K562 (cell line): ENCODE measurements around the gene NMNAT1. TPM values are rescaled to one million over a fixed set of nuclear protein-coding genes. Genes with fewer than 3 reads are reported as not detected.
A peak's percentile ranks its signal among the peaks of the same experiment; 100 is the strongest.

ENCODE experiments used
- ATAC-seq: fragments of 200-7000 bp; cut with Tn5 transposase; 3 replicates; pipeline ENCODE4 v1.9.1; 2020; ENCODE audit warnings: moderate library complexity
- BruUV-seq: library from RNA; stranded (reverse); fragments of 400-500 nt; replicated peaks from 2 replicates; lab custom pipeline; 2021; lab: Mats Ljungman, UMichigan
- CTCF ChIA-PET: fragments of 300-600 bp; formaldehyde crosslinking; extraction: SDS; loops from one replicate; lab custom pipeline; 2021; ENCODE audit warnings: low intra/inter-chr PET ratio; lab: Yijun Ruan, JAX
- POLR2A ChIA-PET: fragments of 300-600, 350-650 bp; sonication (Branson Sonifier 250); formaldehyde crosslinking; extraction: SDS; loops from one replicate; lab custom pipeline; 2021; ENCODE audit warnings: antibody characterized with exemption, inconsistent platforms; lab: Yijun Ruan, JAX
- DNase-seq, 4 experiments: peaks; one replicate each; pipeline versions ENCODE4 v3.0.0 to v3.0.0-alpha.2; 2011 to 2018; ENCODE audit warnings: low spot score in 3 of 4, mixed read lengths in 3 of 4; ENCODE audit errors: extremely low read depth in 1 of 4
- FAIRE-seq: peaks from 2 replicates; lab custom pipeline; 2011; peaks lifted over from hg19 to GRCh38; lab: Jason Lieb, UNC
- H2AFZ ChIP-seq: 2 replicates; pipeline ENCODE4 v1.6.0; 2011; ENCODE audit warnings: low read depth, low read length, control low read depth, inconsistent platforms
- H3K27ac ChIP-seq: fragments of 200-600 bp; 3 replicates; pipeline ENCODE4 v1.8.0; 2011; ENCODE audit warnings: low read depth, mild to moderate bottlenecking, control low read depth, inconsistent platforms, low read length, moderate library complexity, mixed read lengths; ENCODE audit errors: extremely low read depth
- H3K27me3 ChIP-seq, 2 experiments: fragments of 300-600 bp in 1 of 2; 2 replicates in 1 of 2; 3 replicates in 1 of 2; pipeline versions ENCODE4 v1.6.0 to v1.8.0; 2011; ENCODE audit warnings: inconsistent platforms in 2 of 2, low read length in 2 of 2, mild to moderate bottlenecking in 1 of 2, mixed read lengths in 1 of 2, moderate library complexity in 1 of 2; ENCODE audit not compliant: control insufficient read depth in 2 of 2, insufficient read depth in 2 of 2
- H3K36me3 ChIP-seq: fragments of 300-600 bp; 3 replicates; pipeline ENCODE4 v1.8.0; 2011; ENCODE audit warnings: mild to moderate bottlenecking, low read length, inconsistent platforms; ENCODE audit not compliant: control insufficient read depth, insufficient read depth
- H3K4me1 ChIP-seq, 2 experiments: fragments of 200-600 bp in 1 of 2; replicated peaks in 1 of 2; 2 replicates in 1 of 2; 3 replicates in 1 of 2; pipeline versions ENCODE4 v1.5.1 to v1.8.0; 2011; ENCODE audit warnings: inconsistent platforms in 2 of 2, low read length in 2 of 2, mild to moderate bottlenecking in 1 of 2, mixed read lengths in 1 of 2, moderate library complexity in 1 of 2; ENCODE audit not compliant: control insufficient read depth in 2 of 2, insufficient read depth in 2 of 2
- H3K4me2 ChIP-seq: 2 replicates; pipeline ENCODE4 v1.6.1; 2011; ENCODE audit warnings: low read length, control low read depth, inconsistent platforms, mixed read lengths; ENCODE audit not compliant: insufficient read depth
- H3K4me3 ChIP-seq: fragments of 200-600 bp; sonication (generic), shearing (Covaris generic); 2 replicates; pipeline ENCODE4 v1.5.1; 2016; ENCODE audit warnings: control low read depth, inconsistent platforms
- H3K79me2 ChIP-seq: fragments of 200-600 bp; 3 replicates; pipeline ENCODE4 v1.8.0; 2011; ENCODE audit warnings: low read length, inconsistent platforms; ENCODE audit not compliant: control insufficient read depth, insufficient read depth
- H3K9ac ChIP-seq, 2 experiments: 2 replicates each; pipeline versions ENCODE4 v1.6.0 to v1.6.1; 2011; ENCODE audit warnings: low read depth in 2 of 2, low read length in 2 of 2, control low read depth in 1 of 2, inconsistent platforms in 1 of 2, mild to moderate bottlenecking in 1 of 2, mixed read lengths in 1 of 2; ENCODE audit not compliant: insufficient read depth in 1 of 2
- H3K9me1 ChIP-seq: one replicate; pipeline ENCODE4 v1.6.0; 2011; ENCODE audit warnings: inconsistent platforms, mild to moderate bottlenecking, low read length, moderate library complexity; ENCODE audit not compliant: control insufficient read depth, insufficient read depth
- H3K9me3 ChIP-seq: replicated peaks from 2 replicates; pipeline ENCODE4 v1.5.1; 2011; ENCODE audit warnings: low read depth, low read length, inconsistent platforms; ENCODE audit not compliant: control insufficient read depth, insufficient read depth
- H4K20me1 ChIP-seq: replicated peaks from 2 replicates; pipeline ENCODE4 v1.6.1; 2011; ENCODE audit warnings: low read length, inconsistent platforms, mixed read lengths; ENCODE audit not compliant: control insufficient read depth, insufficient read depth
- BCOR ChIP-seq: fragments of 450-650 bp; IDR thresholded peaks from 2 replicates; pipeline ENCODE4 v1.6.1; 2016
- BRD4 ChIP-seq: fragments of 200-600 bp; sonication (generic); IDR thresholded peaks from 2 replicates; pipeline ENCODE4 v1.6.1; 2017; ENCODE audit warnings: inconsistent platforms
- DDX20 ChIP-seq: fragments of 450-650 bp; IDR thresholded peaks from 2 replicates; pipeline ENCODE4 v1.6.1; 2016; ENCODE audit warnings: missing genetic modification characterization, low read depth, mild to moderate bottlenecking, missing compliant biosample characterization, moderate library complexity
- EP300 ChIP-seq: IDR thresholded peaks from 2 replicates; pipeline ENCODE4 v1.6.1; 2012; ENCODE audit warnings: low read length, improper control_type of control experiment
- HDGF ChIP-seq: fragments of 450-650 bp; IDR thresholded peaks from 2 replicates; pipeline ENCODE4 v1.6.1; 2016
- RBM15 ChIP-seq: fragments of 200-400 bp; formaldehyde crosslinking; IDR thresholded peaks from 2 replicates; pipeline ENCODE4 v1.6.1; 2018; ENCODE audit warnings: mild to moderate bottlenecking, low read length, moderate library complexity; ENCODE audit not compliant: insufficient read depth
- SAP30 ChIP-seq: fragments of 200-600 bp; sonication (generic); IDR thresholded peaks from 2 replicates; pipeline ENCODE4 v1.6.1; 2012; ENCODE audit warnings: borderline replicate concordance, low read depth, mild to moderate bottlenecking, moderate library complexity, low read length, control low read depth, inconsistent platforms; ENCODE audit not compliant: insufficient read depth, poor library complexity, severe bottlenecking
- ZC3H4 ChIP-seq: sonication (generic); formaldehyde crosslinking; IDR thresholded peaks from 2 replicates; pipeline ENCODE4 v1.9.0; 2021; ENCODE audit warnings: missing genetic modification reagents, borderline replicate concordance
- ZNF311 ChIP-seq: fragments of 250-450 bp; sonication (Bioruptor Pico); IDR thresholded peaks from 2 replicates; pipeline ENCODE4 v1.4.0; 2020; ENCODE audit warnings: mild to moderate bottlenecking, moderate library complexity
- ZNF79 ChIP-seq: fragments of 250-450 bp; sonication (Bioruptor Pico); IDR thresholded peaks from 2 replicates; pipeline ENCODE4 v1.4.0; 2020; ENCODE audit warnings: low read depth, mild to moderate bottlenecking, moderate library complexity
- WGBS: fragments of 100-300 bp; shearing (Covaris generic); methylation state at CpG from one replicate; pipeline ENCODE4 v1.1.6; 2016; ENCODE audit warnings: low coverage, mixed read lengths; ENCODE audit not compliant: insufficient coverage; ENCODE audit errors: missing lambda C conversion rate; 5-methylcytosine and 5-hydroxymethylcytosine counted together
- in situ Hi-C: fragments of 300-500 bp; cut with MboI; formaldehyde crosslinking; loops from 4 replicates; pipeline ENCODE4 v1.15.0; 2018; ENCODE audit warnings: inconsistent platforms, mixed read lengths
- intact Hi-C: fragments of 100-400 bp; cut with micrococcal nuclease; formaldehyde crosslinking; loops from 2 replicates; pipeline ENCODE4 v1.14.2; 2022
- polyA plus RNA-seq, 8 experiments: library from polyadenylated mRNA; depleted of rRNA in 4 of 8; stranded (reverse) in 5 of 8; unstranded in 3 of 8; fragments of >200 nt; fragmentation: Nextera tagmentation in 2 of 8; fragmentation: Illumina TruSeq in 1 of 8; extraction: Ambion mirVana in 2 of 8; extraction: Trizol in 1 of 8; gene quantifications; 2 replicates each; pipeline versions ENCODE4 v1.2.1 to v1.2.3, GENCODE V29; 2011 to 2014; ENCODE audit warnings: inconsistent platforms in 1 of 8, missing spikeins in 1 of 8
- total RNA-seq, 7 experiments: library from RNA; depleted of rRNA in 6 of 7; stranded (reverse); fragments of >200 nt in 6 of 7; fragmentation: Illumina TruSeq in 2 of 7; extraction: Trizol in 2 of 7; gene quantifications; 2 replicates each; pipeline versions ENCODE4 v1.2.1 to v1.2.3, GENCODE V29; 2011 to 2021; ENCODE audit warnings: low replicate concordance in 1 of 7
- TF ChIP-seq, protein P1 (sequence below): fragments of 250-450 bp; sonication (Bioruptor Pico); IDR thresholded peaks from 2 replicates; pipeline ENCODE4 v1.5.1; 2021; ENCODE audit warnings: mild to moderate bottlenecking
- TF ChIP-seq, protein P2 (sequence below), 3 experiments: IDR thresholded peaks in 2 of 3; conservative IDR thresholded peaks in 1 of 3; 2 replicates each; pipeline ENCODE4 v1.5.1; 2011 to 2012; ENCODE audit warnings: low read length in 3 of 3, mild to moderate bottlenecking in 3 of 3, control low read depth in 2 of 3, improper control_type of control experiment in 1 of 3, inconsistent platforms in 1 of 3, low read depth in 1 of 3, mixed read lengths in 1 of 3, moderate library complexity in 1 of 3; ENCODE audit not compliant: insufficient read depth in 2 of 3
- TF ChIP-seq, protein P3 (sequence below): fragments of 200-800 bp; sonication (Bioruptor generic); IDR thresholded peaks from 2 replicates; pipeline ENCODE4 v1.6.1; 2016; ENCODE audit warnings: missing genetic modification characterization, missing compliant biosample characterization

The NMNAT1 gene
- total and polyA plus RNA-seq, 9 of the 15 experiments (the other 6 are each of a cell fraction or from before 2014, with no cell fraction given), result 5.1 to 14.6 (median 12.1) TPM

DNA sequence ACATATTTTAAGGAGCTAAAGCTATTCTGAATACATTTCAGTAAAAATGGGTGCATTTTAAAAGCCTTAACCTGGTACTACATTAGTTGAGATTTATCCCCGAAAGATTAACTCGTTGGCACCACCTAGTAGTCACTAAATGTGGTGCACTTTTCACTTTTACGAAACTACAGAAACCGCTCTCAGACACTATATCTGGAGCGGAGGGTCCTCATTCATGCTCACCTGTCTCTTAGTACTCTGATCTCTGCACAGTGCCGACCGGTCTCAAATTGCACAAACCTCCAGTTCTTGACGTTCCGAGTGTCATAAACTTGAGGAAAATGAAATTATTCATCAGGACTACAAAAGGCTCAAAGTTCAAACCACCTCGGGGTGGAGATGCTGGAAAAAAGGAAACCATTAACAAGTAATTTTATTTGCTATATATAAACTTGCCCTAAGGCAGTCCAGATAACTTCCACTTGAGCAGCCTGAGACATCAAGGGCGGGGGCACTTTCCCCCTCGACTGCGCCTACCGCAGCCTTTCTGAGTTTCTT, 806 bp upstream of the NMNAT1 start:
- ATAC-seq (peak; percentile 70), FAIRE-seq (peak; percentile 85), DNase-seq (peak; percentile 40 to 74 (median 53))
- peaks cover 33% of the 10 kb centered on the region for H3K36me3 ChIP-seq
- CTCF ChIA-PET, result interaction anchor here (0.7 to 1.5 kb wide), 7 partner anchors 16 to 158 kb away, joined by 3 to 9 read pairs (median 4); partner anchors contain the start of gene CTNNBIP1
- intact Hi-C loops (loop anchor here (2.0 kb wide), 2 partner anchors 32 to 486 kb away; partner anchors contain the start of gene CTNNBIP1), in situ Hi-C loops (loop anchor here (10.0 kb wide), 1 partner anchor 68 kb away; no protein-coding TSS in a partner anchor)
- H3K79me2 ChIP-seq, result peaks cover 32% of the 10 kb centered on the region
- WGBS, result 1% methylated on average over 14 of the region's 14 CpGs
- BruUV-seq, result no TSS peak
- peak overlapping the region; percentile 95 for H2AFZ ChIP-seq
- H3K9ac ChIP-seq, result peak overlapping the region; percentile 95 to 97
- H3K4me1 ChIP-seq, result peaks cover 4 to 5% of the 10 kb centered on the region in 2 experiments; a peak in 3 of 5 replicates
- H3K4me3 ChIP-seq, result peak overlapping the region; percentile 80
- H3K4me2 ChIP-seq, result peak overlapping the region; percentile 90
- no peaks in the 10 kb centered on the region for H3K9me1 ChIP-seq
- no peaks in the 10 kb centered on the region for H3K27me3 ChIP-seq
- POLR2A ChIA-PET, result interaction anchor here (0.6 to 2.8 kb wide), 13 partner anchors 9 to 488 kb away, joined by 3 to 18 read pairs (median 5); partner anchors contain the start of genes CENPS and CTNNBIP1
- no peaks in the 10 kb centered on the region for H4K20me1 ChIP-seq
- peak overlapping the region; percentile 88 for H3K27ac ChIP-seq
- H3K9me3 ChIP-seq, result no peaks in the 10 kb centered on the region
- TF ChIP-seq EP300 (no peak), ZNF79 (CRISPR knock-in tag) (no peak), ZNF311 (CRISPR knock-in tag) (no peak), HDGF (0 out of 2 replicates have a peak, but pooled peaks have one; percentile 43), SAP30 (no peak), DDX20 (no peak), BRD4 (0 out of 2 replicates have a peak, but pooled peaks have one; percentile 1), RBM15 (no peak), BCOR (no peak), ZC3H4 (CRISPR knock-in tag) (peak; percentile 27; the same call in 1 of the 2 replicates)
- TF ChIP-seq, protein P1, sequence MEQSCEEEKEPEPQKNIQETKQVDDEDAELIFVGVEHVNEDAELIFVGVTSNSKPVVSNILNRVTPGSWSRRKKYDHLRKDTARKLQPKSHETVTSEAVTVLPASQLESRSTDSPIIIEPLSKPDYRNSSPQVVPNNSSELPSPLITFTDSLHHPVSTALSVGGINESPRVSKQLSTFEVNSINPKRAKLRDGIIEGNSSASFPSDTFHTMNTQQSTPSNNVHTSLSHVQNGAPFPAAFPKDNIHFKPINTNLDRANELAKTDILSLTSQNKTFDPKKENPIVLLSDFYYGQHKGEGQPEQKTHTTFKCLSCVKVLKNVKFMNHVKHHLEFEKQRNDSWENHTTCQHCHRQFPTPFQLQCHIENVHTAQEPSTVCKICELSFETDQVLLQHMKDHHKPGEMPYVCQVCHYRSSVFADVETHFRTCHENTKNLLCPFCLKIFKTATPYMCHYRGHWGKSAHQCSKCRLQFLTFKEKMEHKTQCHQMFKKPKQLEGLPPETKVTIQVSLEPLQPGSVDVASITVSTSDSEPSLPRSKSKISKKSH (CRISPR knock-in tag), result no peak
- TF ChIP-seq, protein P2, sequence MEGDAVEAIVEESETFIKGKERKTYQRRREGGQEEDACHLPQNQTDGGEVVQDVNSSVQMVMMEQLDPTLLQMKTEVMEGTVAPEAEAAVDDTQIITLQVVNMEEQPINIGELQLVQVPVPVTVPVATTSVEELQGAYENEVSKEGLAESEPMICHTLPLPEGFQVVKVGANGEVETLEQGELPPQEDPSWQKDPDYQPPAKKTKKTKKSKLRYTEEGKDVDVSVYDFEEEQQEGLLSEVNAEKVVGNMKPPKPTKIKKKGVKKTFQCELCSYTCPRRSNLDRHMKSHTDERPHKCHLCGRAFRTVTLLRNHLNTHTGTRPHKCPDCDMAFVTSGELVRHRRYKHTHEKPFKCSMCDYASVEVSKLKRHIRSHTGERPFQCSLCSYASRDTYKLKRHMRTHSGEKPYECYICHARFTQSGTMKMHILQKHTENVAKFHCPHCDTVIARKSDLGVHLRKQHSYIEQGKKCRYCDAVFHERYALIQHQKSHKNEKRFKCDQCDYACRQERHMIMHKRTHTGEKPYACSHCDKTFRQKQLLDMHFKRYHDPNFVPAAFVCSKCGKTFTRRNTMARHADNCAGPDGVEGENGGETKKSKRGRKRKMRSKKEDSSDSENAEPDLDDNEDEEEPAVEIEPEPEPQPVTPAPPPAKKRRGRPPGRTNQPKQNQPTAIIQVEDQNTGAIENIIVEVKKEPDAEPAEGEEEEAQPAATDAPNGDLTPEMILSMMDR (IDR thresholded peaks at IDR 0.05 in 2 of 3, conservative IDR thresholded peaks at IDR 0.05 in 1 of 3; ENCODE audit: insufficient read depth in 2 of 3, low read depth in 1 of 3, low read length in 3 of 3), result peak; percentile 66 to 83 (median 71); a peak in 5 of 6 replicates
- TF ChIP-seq, protein P3, sequence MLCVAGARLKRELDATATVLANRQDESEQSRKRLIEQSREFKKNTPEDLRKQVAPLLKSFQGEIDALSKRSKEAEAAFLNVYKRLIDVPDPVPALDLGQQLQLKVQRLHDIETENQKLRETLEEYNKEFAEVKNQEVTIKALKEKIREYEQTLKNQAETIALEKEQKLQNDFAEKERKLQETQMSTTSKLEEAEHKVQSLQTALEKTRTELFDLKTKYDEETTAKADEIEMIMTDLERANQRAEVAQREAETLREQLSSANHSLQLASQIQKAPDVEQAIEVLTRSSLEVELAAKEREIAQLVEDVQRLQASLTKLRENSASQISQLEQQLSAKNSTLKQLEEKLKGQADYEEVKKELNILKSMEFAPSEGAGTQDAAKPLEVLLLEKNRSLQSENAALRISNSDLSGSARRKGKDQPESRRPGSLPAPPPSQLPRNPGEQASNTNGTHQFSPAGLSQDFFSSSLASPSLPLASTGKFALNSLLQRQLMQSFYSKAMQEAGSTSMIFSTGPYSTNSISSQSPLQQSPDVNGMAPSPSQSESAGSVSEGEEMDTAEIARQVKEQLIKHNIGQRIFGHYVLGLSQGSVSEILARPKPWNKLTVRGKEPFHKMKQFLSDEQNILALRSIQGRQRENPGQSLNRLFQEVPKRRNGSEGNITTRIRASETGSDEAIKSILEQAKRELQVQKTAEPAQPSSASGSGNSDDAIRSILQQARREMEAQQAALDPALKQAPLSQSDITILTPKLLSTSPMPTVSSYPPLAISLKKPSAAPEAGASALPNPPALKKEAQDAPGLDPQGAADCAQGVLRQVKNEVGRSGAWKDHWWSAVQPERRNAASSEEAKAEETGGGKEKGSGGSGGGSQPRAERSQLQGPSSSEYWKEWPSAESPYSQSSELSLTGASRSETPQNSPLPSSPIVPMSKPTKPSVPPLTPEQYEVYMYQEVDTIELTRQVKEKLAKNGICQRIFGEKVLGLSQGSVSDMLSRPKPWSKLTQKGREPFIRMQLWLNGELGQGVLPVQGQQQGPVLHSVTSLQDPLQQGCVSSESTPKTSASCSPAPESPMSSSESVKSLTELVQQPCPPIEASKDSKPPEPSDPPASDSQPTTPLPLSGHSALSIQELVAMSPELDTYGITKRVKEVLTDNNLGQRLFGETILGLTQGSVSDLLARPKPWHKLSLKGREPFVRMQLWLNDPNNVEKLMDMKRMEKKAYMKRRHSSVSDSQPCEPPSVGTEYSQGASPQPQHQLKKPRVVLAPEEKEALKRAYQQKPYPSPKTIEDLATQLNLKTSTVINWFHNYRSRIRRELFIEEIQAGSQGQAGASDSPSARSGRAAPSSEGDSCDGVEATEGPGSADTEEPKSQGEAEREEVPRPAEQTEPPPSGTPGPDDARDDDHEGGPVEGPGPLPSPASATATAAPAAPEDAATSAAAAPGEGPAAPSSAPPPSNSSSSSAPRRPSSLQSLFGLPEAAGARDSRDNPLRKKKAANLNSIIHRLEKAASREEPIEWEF (CRISPR knock-in tag), result no peak
